Neural cell (in vitro differentiated cells): Measurements from ENCODE around the gene KAT2A. TPM values are rescaled to one million over a fixed set of nuclear protein-coding genes. Genes with fewer than 3 reads are reported as not detected.

ENCODE experiments used
- H2AFZ ChIP-seq: fragments of 200-600, 300-800 bp; sonication (generic), shearing (Covaris generic); 2 replicates; pipeline ENCODE4 v1.6.0; 2014; ENCODE audit warnings: low read depth, mild to moderate bottlenecking, antibody characterized with exemption, low read length, moderate library complexity
- H3F3A ChIP-seq: fragments of 200-600 bp; shearing (Covaris generic); 2 replicates; pipeline ENCODE4 v1.6.1; 2016; ENCODE audit warnings: mild to moderate bottlenecking, moderate library complexity, mixed read lengths, antibody characterized with exemption, low read length; ENCODE audit not compliant: insufficient read depth, poor library complexity, severe bottlenecking
- H3K27ac ChIP-seq: fragments of 200-600, 300-800 bp; sonication (generic), shearing (Covaris generic); 2 replicates; pipeline ENCODE4 v1.5.1; 2014; ENCODE audit warnings: mild to moderate bottlenecking, low read length, moderate library complexity
- H3K27me3 ChIP-seq: fragments of 300-800, 200-600 bp; sonication (generic), shearing (Covaris generic); 2 replicates; pipeline ENCODE4 v1.6.0; 2014; ENCODE audit warnings: mild to moderate bottlenecking, low read depth, low read length, moderate library complexity; ENCODE audit not compliant: insufficient read depth
- H3K36me3 ChIP-seq: fragments of 300-800, 200-600 bp; sonication (generic), shearing (Covaris generic); 2 replicates; pipeline ENCODE4 v1.5.1; 2014; ENCODE audit warnings: mild to moderate bottlenecking, antibody characterized with exemption, low read length, moderate library complexity; ENCODE audit not compliant: insufficient read depth
- H3K4me2 ChIP-seq: fragments of 300-800, 200-600 bp; sonication (generic), shearing (Covaris generic); 2 replicates; pipeline ENCODE4 v1.6.0; 2014; ENCODE audit warnings: mild to moderate bottlenecking, low read length
- H3K4me3 ChIP-seq: fragments of 300-800, 200-600 bp; sonication (generic), shearing (Covaris generic); 2 replicates; pipeline ENCODE4 v1.5.1; 2014; ENCODE audit warnings: mild to moderate bottlenecking, low read length, moderate library complexity
- H3K79me2 ChIP-seq: fragments of 200-600 bp; shearing (Covaris generic); replicated peaks from 2 replicates; pipeline ENCODE4 v1.6.0; 2014; ENCODE audit warnings: mild to moderate bottlenecking, low read length, moderate library complexity; ENCODE audit not compliant: insufficient read depth
- H3K9ac ChIP-seq: fragments of 300-800, 200-600 bp; sonication (generic), shearing (Covaris generic); 2 replicates; pipeline ENCODE4 v1.6.1; 2016; ENCODE audit warnings: mild to moderate bottlenecking, low read length, mixed read lengths
- H3K9me2 ChIP-seq: fragments of 200-600 bp; shearing (Covaris generic); 2 replicates; pipeline ENCODE4 v1.6.1; 2016; ENCODE audit warnings: mild to moderate bottlenecking, low read length, mixed read lengths; ENCODE audit not compliant: insufficient read depth
- H3K9me3 ChIP-seq: fragments of 200-600, 300-800 bp; sonication (generic), shearing (Covaris generic); 2 replicates; pipeline ENCODE4 v1.6.1; 2016; ENCODE audit warnings: mild to moderate bottlenecking, mixed run types, low read length, moderate library complexity, mixed read lengths
- H4K20me1 ChIP-seq: fragments of 200-600 bp; shearing (Covaris generic); 2 replicates; pipeline ENCODE4 v1.6.1; 2016; ENCODE audit warnings: mild to moderate bottlenecking, mixed run types; ENCODE audit not compliant: insufficient read depth
- EP300 ChIP-seq: fragments of 450-650 bp; conservative IDR thresholded peaks from 2 replicates; pipeline ENCODE4 v1.6.1; 2014; ENCODE audit warnings: antibody characterized with exemption, mild to moderate bottlenecking, moderate library complexity; ENCODE audit not compliant: poor library complexity, severe bottlenecking
- EZH2 ChIP-seq: fragments of 200-600, 300-800 bp; shearing (Covaris generic), sonication (generic); IDR thresholded peaks from 2 replicates; pipeline ENCODE4 v1.6.1; 2014; ENCODE audit warnings: antibody characterized with exemption, low read length, borderline replicate concordance, mild to moderate bottlenecking; ENCODE audit not compliant: insufficient read depth, poor library complexity, severe bottlenecking
- MXI1 ChIP-seq: fragments of 450-650 bp; conservative IDR thresholded peaks from 2 replicates; pipeline ENCODE4 v1.6.1; 2014; ENCODE audit warnings: antibody characterized with exemption, mild to moderate bottlenecking; ENCODE audit not compliant: poor library complexity, severe bottlenecking
- POLR2AphosphoS5 ChIP-seq: IDR thresholded peaks from 2 replicates; pipeline ENCODE4 v1.6.1; 2012
- RAD21 ChIP-seq: fragments of 450-650 bp; conservative IDR thresholded peaks from 2 replicates; pipeline ENCODE4 v1.6.1; 2014; ENCODE audit warnings: antibody characterized with exemption, mild to moderate bottlenecking, moderate library complexity
- SMC3 ChIP-seq: fragments of 450-650 bp; conservative IDR thresholded peaks from 2 replicates; pipeline ENCODE4 v1.6.1; 2014; ENCODE audit warnings: antibody characterized with exemption, mild to moderate bottlenecking, moderate library complexity; ENCODE audit not compliant: poor library complexity
- TAF1 ChIP-seq: IDR thresholded peaks from 2 replicates; pipeline ENCODE4 v1.6.1; 2012; ENCODE audit warnings: low read depth
- polyA plus RNA-seq: library from polyadenylated mRNA; depleted of rRNA; stranded (reverse); fragments of >200 nt; gene quantifications from 2 replicates; pipeline ENCODE4 v1.2.3, GENCODE V29; 2014
- TF ChIP-seq, protein P1 (sequence below): fragments of 450-650 bp; IDR thresholded peaks from 2 replicates; pipeline ENCODE4 v1.5.1; 2014; ENCODE audit warnings: antibody characterized with exemption, mild to moderate bottlenecking, moderate library complexity; ENCODE audit not compliant: poor library complexity, severe bottlenecking
- TF ChIP-seq, protein P2 (sequence below): IDR thresholded peaks from 2 replicates; pipeline ENCODE4 v1.6.1; 2012; ENCODE audit warnings: borderline replicate concordance

KAT2A gene
- polyA plus RNA-seq, 1 donor from 2014 or later, result 39.9 TPM

DNA sequence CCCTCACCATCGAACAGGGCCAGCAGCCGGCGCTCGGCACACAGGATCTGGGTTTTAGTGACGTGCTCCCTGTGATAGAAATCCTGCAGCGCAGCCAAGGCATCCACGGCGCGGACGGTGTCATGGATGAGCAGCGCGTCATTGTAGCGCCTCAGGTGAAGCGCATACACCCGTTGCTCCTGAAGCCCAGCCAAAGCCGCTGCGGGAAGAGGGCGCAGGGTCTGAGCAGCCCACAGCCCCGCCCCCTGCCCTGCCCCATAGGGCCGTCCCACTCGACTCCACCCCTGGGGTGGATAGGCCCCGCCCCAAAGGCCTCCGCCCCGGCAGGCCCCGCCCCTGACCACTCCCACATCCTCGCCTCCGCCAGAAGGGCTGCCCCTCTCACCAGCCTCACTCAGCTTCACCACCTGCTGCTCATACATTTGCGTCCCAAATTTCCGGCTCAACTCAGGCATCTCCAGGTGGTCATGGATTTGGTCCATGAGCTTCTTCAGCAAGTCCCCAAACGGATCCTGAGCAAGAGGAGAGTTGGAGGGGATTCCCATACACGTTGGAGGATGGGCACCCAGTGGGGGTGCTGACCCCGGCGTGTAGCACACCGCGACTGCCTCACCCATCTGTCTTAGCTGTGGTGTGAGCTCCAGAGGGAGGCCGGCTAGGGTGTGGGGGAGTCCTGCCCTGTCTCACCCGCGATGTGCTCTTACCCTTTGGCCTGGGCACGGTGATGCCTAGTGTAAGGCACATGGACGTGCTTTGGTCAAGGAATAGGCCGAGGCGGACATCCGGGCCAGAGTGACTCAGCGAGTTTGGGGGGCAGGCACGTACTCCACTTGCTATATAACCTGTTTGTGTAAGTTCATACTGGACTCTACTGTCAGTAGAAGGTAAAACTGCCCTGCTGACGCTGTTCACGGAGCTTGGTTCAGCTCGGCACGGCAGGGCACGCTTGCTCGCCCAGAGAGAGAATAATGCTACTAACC, 13.3 kb downstream of the KAT2A start:
- Histone ChIP-seq H3K4me2 (no peak overlapping the region), H3K9ac (peak overlapping the region; percentile 50), H3F3A (no peaks in the 10 kb centered on the region), H3K36me3 (no peaks in the 10 kb centered on the region), H3K27me3 (no peaks in the 10 kb centered on the region), H3K9me3 (no peaks in the 10 kb centered on the region), H4K20me1 (no peaks in the 10 kb centered on the region), H3K9me2 (no peaks in the 10 kb centered on the region), H3K4me3 (peak overlapping the region; percentile 62), H2AFZ (peak overlapping the region; percentile 60), H3K27ac (no peak overlapping the region), H3K79me2 (no peaks in the 10 kb centered on the region)
- TF ChIP-seq POLR2AphosphoS5, result peak; percentile 10
- TF ChIP-seq MXI1, result no peak

DNA sequence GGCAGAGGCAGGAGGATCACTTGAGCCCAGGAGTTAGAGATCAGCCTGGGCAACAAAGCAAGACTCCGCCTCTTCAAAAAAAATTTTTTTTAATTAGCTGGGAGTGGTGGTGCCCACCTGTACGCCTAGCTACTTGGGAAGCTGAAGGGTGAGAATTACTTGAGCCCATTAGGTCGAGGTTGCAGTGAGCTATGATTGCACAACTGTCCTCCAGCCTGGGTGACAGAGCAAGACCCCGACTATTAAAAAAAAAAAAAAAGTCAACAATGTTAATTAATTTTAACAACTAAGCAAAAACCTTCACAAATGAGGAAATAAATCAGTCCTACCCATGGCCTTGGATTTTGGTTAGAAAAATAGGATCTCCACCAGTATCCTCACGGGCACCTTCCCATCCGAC, 14.0 kb downstream of the KAT2A start:
- Histone ChIP-seq H3K9ac (peak overlapping the region; percentile 50), H3F3A (no peaks in the 10 kb centered on the region), H2AFZ (peak overlapping the region; percentile 60), H3K36me3 (no peaks in the 10 kb centered on the region), H3K4me2 (no peak overlapping the region), H3K9me3 (no peaks in the 10 kb centered on the region), H3K9me2 (no peaks in the 10 kb centered on the region), H3K27ac (no peak overlapping the region), H3K4me3 (peak overlapping the region; percentile 62), H3K79me2 (no peaks in the 10 kb centered on the region), H3K27me3 (no peaks in the 10 kb centered on the region), H4K20me1 (no peaks in the 10 kb centered on the region)
- TF ChIP-seq RAD21 (no peak), EP300 (no peak), SMC3 (no peak), POLR2AphosphoS5 (no peak), TAF1 (no peak), EZH2 (no peak), MXI1 (no peak)
- TF ChIP-seq, protein P1, sequence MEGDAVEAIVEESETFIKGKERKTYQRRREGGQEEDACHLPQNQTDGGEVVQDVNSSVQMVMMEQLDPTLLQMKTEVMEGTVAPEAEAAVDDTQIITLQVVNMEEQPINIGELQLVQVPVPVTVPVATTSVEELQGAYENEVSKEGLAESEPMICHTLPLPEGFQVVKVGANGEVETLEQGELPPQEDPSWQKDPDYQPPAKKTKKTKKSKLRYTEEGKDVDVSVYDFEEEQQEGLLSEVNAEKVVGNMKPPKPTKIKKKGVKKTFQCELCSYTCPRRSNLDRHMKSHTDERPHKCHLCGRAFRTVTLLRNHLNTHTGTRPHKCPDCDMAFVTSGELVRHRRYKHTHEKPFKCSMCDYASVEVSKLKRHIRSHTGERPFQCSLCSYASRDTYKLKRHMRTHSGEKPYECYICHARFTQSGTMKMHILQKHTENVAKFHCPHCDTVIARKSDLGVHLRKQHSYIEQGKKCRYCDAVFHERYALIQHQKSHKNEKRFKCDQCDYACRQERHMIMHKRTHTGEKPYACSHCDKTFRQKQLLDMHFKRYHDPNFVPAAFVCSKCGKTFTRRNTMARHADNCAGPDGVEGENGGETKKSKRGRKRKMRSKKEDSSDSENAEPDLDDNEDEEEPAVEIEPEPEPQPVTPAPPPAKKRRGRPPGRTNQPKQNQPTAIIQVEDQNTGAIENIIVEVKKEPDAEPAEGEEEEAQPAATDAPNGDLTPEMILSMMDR, result no peak
- TF ChIP-seq, protein P2, sequence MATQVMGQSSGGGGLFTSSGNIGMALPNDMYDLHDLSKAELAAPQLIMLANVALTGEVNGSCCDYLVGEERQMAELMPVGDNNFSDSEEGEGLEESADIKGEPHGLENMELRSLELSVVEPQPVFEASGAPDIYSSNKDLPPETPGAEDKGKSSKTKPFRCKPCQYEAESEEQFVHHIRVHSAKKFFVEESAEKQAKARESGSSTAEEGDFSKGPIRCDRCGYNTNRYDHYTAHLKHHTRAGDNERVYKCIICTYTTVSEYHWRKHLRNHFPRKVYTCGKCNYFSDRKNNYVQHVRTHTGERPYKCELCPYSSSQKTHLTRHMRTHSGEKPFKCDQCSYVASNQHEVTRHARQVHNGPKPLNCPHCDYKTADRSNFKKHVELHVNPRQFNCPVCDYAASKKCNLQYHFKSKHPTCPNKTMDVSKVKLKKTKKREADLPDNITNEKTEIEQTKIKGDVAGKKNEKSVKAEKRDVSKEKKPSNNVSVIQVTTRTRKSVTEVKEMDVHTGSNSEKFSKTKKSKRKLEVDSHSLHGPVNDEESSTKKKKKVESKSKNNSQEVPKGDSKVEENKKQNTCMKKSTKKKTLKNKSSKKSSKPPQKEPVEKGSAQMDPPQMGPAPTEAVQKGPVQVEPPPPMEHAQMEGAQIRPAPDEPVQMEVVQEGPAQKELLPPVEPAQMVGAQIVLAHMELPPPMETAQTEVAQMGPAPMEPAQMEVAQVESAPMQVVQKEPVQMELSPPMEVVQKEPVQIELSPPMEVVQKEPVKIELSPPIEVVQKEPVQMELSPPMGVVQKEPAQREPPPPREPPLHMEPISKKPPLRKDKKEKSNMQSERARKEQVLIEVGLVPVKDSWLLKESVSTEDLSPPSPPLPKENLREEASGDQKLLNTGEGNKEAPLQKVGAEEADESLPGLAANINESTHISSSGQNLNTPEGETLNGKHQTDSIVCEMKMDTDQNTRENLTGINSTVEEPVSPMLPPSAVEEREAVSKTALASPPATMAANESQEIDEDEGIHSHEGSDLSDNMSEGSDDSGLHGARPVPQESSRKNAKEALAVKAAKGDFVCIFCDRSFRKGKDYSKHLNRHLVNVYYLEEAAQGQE, result no peak
